Endodermal cell (in vitro differentiated cells): Measurements from ENCODE around the gene PDP2. TPM values are rescaled to one million over a fixed set of nuclear protein-coding genes. Genes with fewer than 3 reads are reported as not detected.

Experiments
- DNase-seq: peaks from one replicate; pipeline ENCODE4 v3.0.0-alpha.2; 2017
- H3K27ac ChIP-seq: 2 replicates; pipeline ENCODE4 v1.5.1; 2013; ENCODE audit warnings: mild to moderate bottlenecking, low read depth, low read length, moderate library complexity
- H3K27me3 ChIP-seq: 2 replicates; pipeline ENCODE4 v1.6.1; 2013; ENCODE audit warnings: mild to moderate bottlenecking, low read length, moderate library complexity; ENCODE audit not compliant: insufficient read depth, control insufficient read depth, poor library complexity, severe bottlenecking
- H3K36me3 ChIP-seq: 2 replicates; pipeline ENCODE4 v1.7.0; 2013; ENCODE audit warnings: mild to moderate bottlenecking, low read length, moderate library complexity; ENCODE audit not compliant: control insufficient read depth, insufficient read depth
- H3K4me1 ChIP-seq: one replicate; pipeline ENCODE4 v1.7.0; 2013; ENCODE audit warnings: low read length; ENCODE audit not compliant: control insufficient read depth, insufficient read depth
- H3K4me3 ChIP-seq: 2 replicates; pipeline ENCODE4 v1.5.1; 2013; ENCODE audit warnings: mild to moderate bottlenecking, low read length, moderate library complexity
- H3K9ac ChIP-seq: 2 replicates; pipeline ENCODE4 v1.6.1; 2013; ENCODE audit warnings: mild to moderate bottlenecking, low read length, moderate library complexity; ENCODE audit not compliant: poor library complexity, severe bottlenecking; ENCODE audit errors: extremely low read depth
- H3K9me3 ChIP-seq: 2 replicates; pipeline ENCODE4 v1.6.1; 2013; ENCODE audit warnings: mild to moderate bottlenecking, low read length, moderate library complexity; ENCODE audit not compliant: control insufficient read depth
- H3K27ac Mint-ChIP-seq: 2 replicates; pipeline ENCODE4 v1.8.0; 2020; ENCODE audit warnings: mixed read lengths
- H3K27me3 Mint-ChIP-seq: 2 replicates; pipeline ENCODE4 v1.8.0; 2021; ENCODE audit warnings: mild to moderate bottlenecking, mixed read lengths; ENCODE audit not compliant: insufficient read depth
- H3K36me3 Mint-ChIP-seq: 2 replicates; pipeline ENCODE4 v1.8.0; 2020; ENCODE audit warnings: low read depth, mixed read lengths
- H3K4me1 Mint-ChIP-seq: 2 replicates; pipeline ENCODE4 v1.8.0; 2020; ENCODE audit warnings: mixed read lengths
- H3K4me3 Mint-ChIP-seq: 2 replicates; pipeline ENCODE4 v1.8.0; 2020; ENCODE audit warnings: mild to moderate bottlenecking, moderate library complexity, mixed read lengths
- H3K9me3 Mint-ChIP-seq: 2 replicates; pipeline ENCODE4 v1.8.0; 2020; ENCODE audit warnings: mild to moderate bottlenecking, mixed read lengths
- CTCF ChIP-seq: fragments of 200-600 bp; sonication (generic); conservative IDR thresholded peaks from 2 replicates; pipeline ENCODE4 v1.5.0; 2021; ENCODE audit warnings: antibody characterized with exemption, mild to moderate bottlenecking
- WGBS, 2 experiments: methylation state at CpG; one replicate each; pipeline versions ENCODE4 v1.1.5 to v1.1.7; 2013; ENCODE audit warnings: missing lambda C conversion rate in 2 of 2, mixed read lengths in 1 of 2; ENCODE audit not compliant: insufficient coverage in 1 of 2, insufficient read length in 1 of 2; 5-methylcytosine and 5-hydroxymethylcytosine counted together
- total RNA-seq, 2 donors: library from RNA; stranded (reverse); fragmentation: NEBNext Ultra II Directional in 1 of 2; extraction: Animal tissue kit (Norgen Biotek cat#: 25700) in 1 of 2; gene quantifications; 2 replicates in 1 of 2; 3 replicates in 1 of 2; pipeline ENCODE4 v1.2.1, GENCODE V29; 2021

Gene PDP2
- total RNA-seq, 2 donors from 2014 or later = 23.1 to 31.5 TPM

DNA sequence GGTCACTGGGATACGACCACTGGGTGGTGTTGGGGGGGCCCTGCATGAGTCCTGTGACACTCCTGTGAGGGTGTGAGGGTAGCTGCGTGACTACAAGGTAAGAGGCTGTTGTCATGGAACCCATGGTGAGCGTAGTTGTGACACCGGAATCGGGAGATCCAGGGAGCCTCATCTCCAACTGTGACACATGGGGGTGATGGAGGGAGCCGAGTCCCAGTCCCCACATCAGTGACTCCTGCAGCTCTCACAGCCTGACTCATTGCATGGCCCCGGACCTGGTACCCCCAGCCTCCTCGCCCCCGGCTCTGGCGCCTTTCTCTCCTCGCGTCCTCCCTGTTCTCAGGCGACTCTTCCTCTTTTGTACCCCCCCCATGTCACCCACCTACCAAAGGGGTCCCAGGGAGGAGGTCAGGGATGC is 24.1 kb downstream of the PDP2 start:
- 95 to 97% methylated on average over 4 to 13 of the region's 13 CpGs for WGBS, 2 experiments
- no peak overlapping the region for H3K9ac ChIP-seq
- Mint-ChIP-seq H3K27me3 (peaks cover 23% of the 10 kb centered on the region), H3K4me3 (no peak overlapping the region), H3K4me1 (peaks cover 11% of the 10 kb centered on the region), H3K36me3 (no peaks in the 10 kb centered on the region), H3K27ac (no peak overlapping the region), H3K9me3 (no peaks in the 10 kb centered on the region)
- TF ChIP-seq CTCF = no peak
- H3K4me1 ChIP-seq = peaks cover 10% of the 10 kb centered on the region
- no peaks in the 10 kb centered on the region for H3K9me3 ChIP-seq
- no peak overlapping the region for H3K27ac ChIP-seq
- no peak overlapping the region for H3K4me3 ChIP-seq
- no peak for DNase-seq
- no peaks in the 10 kb centered on the region for H3K36me3 ChIP-seq
- H3K27me3 ChIP-seq = peaks cover 17% of the 10 kb centered on the region

- Histone ChIP-seq H3K36me3 (no peaks in the 10 kb centered on the region), H3K4me3 (no peak overlapping the region), H3K9ac (no peak overlapping the region), H3K27ac (no peak overlapping the region), H3K27me3 (peaks cover 17% of the 10 kb centered on the region), H3K9me3 (no peaks in the 10 kb centered on the region), H3K4me1 (peaks cover 4% of the 10 kb centered on the region)
- 90 to 93% methylated on average over 5 to 16 of the region's 16 CpGs for WGBS, 2 experiments
- no peak for TF ChIP-seq CTCF
- no peaks in the 10 kb centered on the region for H3K36me3 Mint-ChIP-seq
- H3K4me3 Mint-ChIP-seq = no peak overlapping the region
- DNase-seq = no peak
- no peaks in the 10 kb centered on the region for H3K9me3 Mint-ChIP-seq
- H3K27me3 Mint-ChIP-seq = peaks cover 26% of the 10 kb centered on the region
- H3K27ac Mint-ChIP-seq = no peak overlapping the region
- H3K4me1 Mint-ChIP-seq = peaks cover 5% of the 10 kb centered on the region
Observed at GRCh38 chr16:66904846-66905632, 24.7 kb downstream of the PDP2 start.

DNA sequence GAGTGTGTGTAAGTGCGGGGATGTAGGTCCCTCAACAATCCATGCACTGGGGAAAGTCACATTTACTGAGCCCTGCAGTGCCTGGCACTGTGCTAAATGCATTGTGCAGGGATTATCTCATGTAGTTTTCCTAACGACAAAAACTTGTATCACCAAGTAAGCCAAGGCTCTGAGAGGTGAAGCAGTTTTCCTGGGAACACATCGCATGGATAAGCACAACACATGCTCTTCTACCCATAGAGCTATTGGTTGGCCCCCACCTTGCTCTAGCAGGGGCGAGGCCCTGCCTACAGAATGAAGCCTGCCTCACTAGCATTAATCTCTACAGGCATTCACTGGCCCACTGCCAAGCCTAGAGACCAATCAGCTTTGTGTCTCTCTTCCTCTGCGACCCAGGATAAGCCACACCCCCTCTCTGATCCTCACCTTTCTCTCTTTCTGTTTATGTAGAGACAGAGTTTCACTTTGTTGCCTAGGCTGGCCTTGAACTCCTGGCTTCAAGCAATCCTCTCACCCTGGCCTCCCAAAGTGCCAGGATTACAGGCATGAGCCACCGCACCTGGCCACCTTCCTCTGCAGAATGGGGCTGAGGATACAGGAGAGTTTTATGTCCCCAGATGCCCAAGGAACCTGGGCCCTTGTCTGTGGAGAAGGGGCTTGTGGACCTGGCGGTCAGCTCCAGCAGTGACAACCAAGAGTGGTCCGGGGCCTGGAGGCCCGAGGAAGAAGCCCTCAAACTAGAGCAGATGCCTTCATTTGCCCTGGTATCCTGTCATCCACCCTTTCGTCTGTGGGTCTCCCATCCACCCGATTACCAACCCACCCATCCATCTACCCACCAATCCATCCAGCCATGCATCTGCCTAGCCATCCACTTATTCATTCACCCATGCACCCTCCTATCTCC is 25.6 kb downstream of the PDP2 start:
- no peak overlapping the region for H3K27ac Mint-ChIP-seq
- H3K9ac ChIP-seq = no peak overlapping the region
- H3K27ac ChIP-seq = no peak overlapping the region

More for the DNA sequence above, 25.6 kb downstream of the PDP2 start:
- no peaks in the 10 kb centered on the region for H3K9me3 Mint-ChIP-seq
- no peaks in the 10 kb centered on the region for H3K4me1 Mint-ChIP-seq
- H3K4me3 Mint-ChIP-seq = no peak overlapping the region
- DNase-seq = peak; percentile 75
- H3K27me3 ChIP-seq = peaks cover 17% of the 10 kb centered on the region
- no peaks in the 10 kb centered on the region for H3K9me3 ChIP-seq
- H3K36me3 Mint-ChIP-seq = no peaks in the 10 kb centered on the region
- no peak for TF ChIP-seq CTCF
- no peaks in the 10 kb centered on the region for H3K4me1 ChIP-seq
- 87 to 97% methylated on average over 7 to 11 of the region's 11 CpGs for WGBS, 2 experiments
- H3K4me3 ChIP-seq = no peak overlapping the region
- no peaks in the 10 kb centered on the region for H3K36me3 ChIP-seq
- H3K27me3 Mint-ChIP-seq = peaks cover 20% of the 10 kb centered on the region
